DMS53 treated with DMSO at 0.1 percent for 48 hours (cell line): ENCODE data around the gene NECAB3.
"Not testable (repeated sequence)": the region's sequence is repeated elsewhere in the genome, so short reads cannot be mapped to it uniquely, and the experiment has no call there.

ENCODE experiments used
- DNase-seq: peaks from one replicate; lab custom pipeline; 2025; ENCODE audit not compliant: unreplicated experiment; lab: John Stamatoyannopoulos, UW

The NECAB3 gene

GRCh38 chr20:33674294-33675135 is at the start of gene NECAB3:
Gene NECAB3 (minus strand): TSS chr20:33674428. CDS start chr20:33674352, 76 bp downstream.
- peak; percentile 42 for DNase-seq

GRCh38 chr20:33721391-33722140 is 47.3 kb upstream of the NECAB3 start:
- no peak for DNase-seq

- DNase-seq, result peak; percentile 99
Observed at GRCh38 chr20:33719989-33720709, 45.9 kb upstream of the NECAB3 start, which contains the start of gene PXMP4. Gene PXMP4 (minus strand): TSS chr20:33720310. CDS start chr20:33720207, 103 bp downstream.

GRCh38 chr20:33719277-33719988 is 45.2 kb upstream of the NECAB3 start:
- no peak for DNase-seq

GRCh38 chr20:33716498-33716897 is 42.3 kb upstream of the NECAB3 start:
- no peak for DNase-seq

GRCh38 chr20:33713865-33714367 is 39.7 kb upstream of the NECAB3 start:
- DNase-seq, result no peak

- DNase-seq, result no peak
Observed at GRCh38 chr20:33711446-33711738, 37.2 kb upstream of the NECAB3 start.

- no peak for DNase-seq
Observed at GRCh38 chr20:33710681-33711445, 36.6 kb upstream of the NECAB3 start.

- DNase-seq, result no peak
Observed at GRCh38 chr20:33709905-33710541, 35.8 kb upstream of the NECAB3 start.

GRCh38 chr20:33709398-33709797 is 35.2 kb upstream of the NECAB3 start:
- DNase-seq, result no peak

- DNase-seq, result no peak
Observed at GRCh38 chr20:33707668-33708067, 33.4 kb upstream of the NECAB3 start.

- DNase-seq, result no peak
Observed at GRCh38 chr20:33704197-33704924, 30.1 kb upstream of the NECAB3 start.

GRCh38 chr20:33703498-33704137 is 29.4 kb upstream of the NECAB3 start:
- DNase-seq, result no peak

- no peak for DNase-seq
Observed at GRCh38 chr20:33702861-33703260, 28.6 kb upstream of the NECAB3 start.

- DNase-seq, result no peak
Observed at GRCh38 chr20:33701629-33702450, 27.6 kb upstream of the NECAB3 start.

- DNase-seq, result not testable (repeated sequence)
Observed at GRCh38 chr20:33700696-33701441, 26.6 kb upstream of the NECAB3 start.

GRCh38 chr20:33698966-33699365 is 24.7 kb upstream of the NECAB3 start:
- DNase-seq, result not testable (repeated sequence)
